Measurements from ENCODE around the gene BTBD3. TPM values are rescaled to one million over a fixed set of nuclear protein-coding genes. Genes with fewer than 3 reads are reported as not detected.
A peak's percentile ranks its signal among the peaks of the same experiment; 100 is the strongest.

The BTBD3 gene
- 1 to 10 TPM in 2 of 3 donors, under 1 TPM in 1; 0.78 to 1.9 (median 1.8) TPM for polyA plus RNA-seq

- Mint-ChIP-seq H3K9me3 (no peaks in the 10 kb centered on the region), H3K4me1 (peaks cover 7 to 21% of the 10 kb centered on the region in 2 donors), H3K27ac (peak within 1 kb of the TSS in 1 of 6 donors; percentile 23), H3K36me3 (no peaks in the 10 kb centered on the region), H3K4me3 (peak within 1 kb of the TSS in 4 of 5 donors; percentile 19 to 67 (median 60)), H3K27me3 (ENCODE audit: low read depth in 3 of 3) (peaks cover 0 to 4% (median 3%) of the 10 kb centered on the region in 3 donors)
- no peak for DNase-seq
Measured at GRCh38 chr20:11917663-11918062, at the start of gene BTBD3. Gene BTBD3 (plus strand): TSS chr20:11917893. CDS start chr20:11918276, 383 bp downstream.

GRCh38 chr20:11869641-11870040, 48.1 kb upstream of the BTBD3 start:
- Mint-ChIP-seq H3K4me3 (no peak overlapping the region), H3K36me3 (no peaks in the 10 kb centered on the region), H3K27ac (no peak overlapping the region), H3K27me3 (ENCODE audit: low read depth in 3 of 3) (peaks cover 0 to 6% (median 2%) of the 10 kb centered on the region in 3 donors), H3K4me1 (no peaks in the 10 kb centered on the region), H3K9me3 (peaks cover 0 to 7% (median 4%) of the 10 kb centered on the region in 6 donors)
- no peak for DNase-seq

GRCh38 chr20:11870411-11870810, 47.3 kb upstream of the BTBD3 start:
- DNase-seq = no peak
- peaks cover 0 to 6% (median 3%) of the 10 kb centered on the region in 6 donors for H3K9me3 Mint-ChIP-seq
- H3K4me1 Mint-ChIP-seq = no peaks in the 10 kb centered on the region
- H3K36me3 Mint-ChIP-seq = no peaks in the 10 kb centered on the region
- no peak overlapping the region for H3K4me3 Mint-ChIP-seq
- H3K27ac Mint-ChIP-seq = no peak overlapping the region
- H3K27me3 Mint-ChIP-seq (ENCODE audit: low read depth in 3 of 3) = peaks cover 0 to 5% (median 2%) of the 10 kb centered on the region in 3 donors

- Mint-ChIP-seq H3K9me3 (peaks cover 0 to 4% (median 1%) of the 10 kb centered on the region in 6 donors), H3K27ac (no peak overlapping the region), H3K36me3 (no peaks in the 10 kb centered on the region), H3K4me3 (no peak overlapping the region), H3K4me1 (no peaks in the 10 kb centered on the region), H3K27me3 (ENCODE audit: low read depth in 3 of 3) (peaks cover 0 to 5% (median 3%) of the 10 kb centered on the region in 3 donors)
- DNase-seq = no peak
Measured at GRCh38 chr20:11876555-11876954, 41.1 kb upstream of the BTBD3 start.

- H3K36me3 Mint-ChIP-seq = no peaks in the 10 kb centered on the region
- no peaks in the 10 kb centered on the region for H3K4me1 Mint-ChIP-seq
- H3K4me3 Mint-ChIP-seq = no peak overlapping the region
- peaks cover 0 to 4% (median 1%) of the 10 kb centered on the region in 6 donors for H3K9me3 Mint-ChIP-seq
- H3K27me3 Mint-ChIP-seq (ENCODE audit: low read depth in 3 of 3) = peaks cover 0 to 7% (median 2%) of the 10 kb centered on the region in 3 donors
- H3K27ac Mint-ChIP-seq = no peak overlapping the region
- no peak for DNase-seq
Measured at GRCh38 chr20:11880680-11881079, 37.0 kb upstream of the BTBD3 start.

GRCh38 chr20:11881449-11881848, 36.2 kb upstream of the BTBD3 start:
- Mint-ChIP-seq H3K4me3 (no peak overlapping the region), H3K27me3 (ENCODE audit: low read depth in 3 of 3) (peaks cover 0 to 7% (median 2%) of the 10 kb centered on the region in 3 donors), H3K9me3 (peaks cover 0 to 4% (median 1%) of the 10 kb centered on the region in 6 donors), H3K27ac (no peak overlapping the region), H3K36me3 (no peaks in the 10 kb centered on the region), H3K4me1 (no peaks in the 10 kb centered on the region)
- DNase-seq = no peak

GRCh38 chr20:11882651-11883050, 35.0 kb upstream of the BTBD3 start:
- no peak for DNase-seq
- Mint-ChIP-seq H3K27me3 (ENCODE audit: low read depth in 3 of 3) (peaks cover 0 to 7% (median 2%) of the 10 kb centered on the region in 3 donors), H3K4me3 (no peak overlapping the region), H3K9me3 (peaks cover 0 to 4% (median 0%) of the 10 kb centered on the region in 6 donors), H3K27ac (no peak overlapping the region), H3K4me1 (no peaks in the 10 kb centered on the region), H3K36me3 (no peaks in the 10 kb centered on the region)

- Mint-ChIP-seq H3K4me3 (peak overlapping the region in 2 of 5 donors; percentile 7 to 21), H3K27me3 (ENCODE audit: low read depth in 3 of 3) (peaks cover 0 to 9% (median 0%) of the 10 kb centered on the region in 3 donors), H3K4me1 (peaks cover 22 to 30% of the 10 kb centered on the region in 2 donors), H3K27ac (no peak overlapping the region), H3K36me3 (no peaks in the 10 kb centered on the region), H3K9me3 (peaks cover 0 to 3% (median 0%) of the 10 kb centered on the region in 6 donors)
- DNase-seq = no peak
Measured at GRCh38 chr20:11888648-11889047, 29.0 kb upstream of the BTBD3 start.

- H3K4me3 Mint-ChIP-seq = peak overlapping the region; percentile 80 to 88 (median 81)
- H3K4me1 Mint-ChIP-seq = peaks cover 22 to 30% of the 10 kb centered on the region in 2 donors
- H3K36me3 Mint-ChIP-seq = no peaks in the 10 kb centered on the region
- peaks cover 0 to 2% (median 0%) of the 10 kb centered on the region in 3 donors for H3K27me3 Mint-ChIP-seq (ENCODE audit: low read depth in 3 of 3)
- DNase-seq = peak; percentile 44 to 56 (median 56)
- H3K27ac Mint-ChIP-seq = peak overlapping the region in 1 of 6 donors; percentile 66
- H3K9me3 Mint-ChIP-seq = peaks cover 0 to 2% (median 0%) of the 10 kb centered on the region in 6 donors
Measured at GRCh38 chr20:11890331-11891076, 27.2 kb upstream of the BTBD3 start.

GRCh38 chr20:11891077-11891775, 26.5 kb upstream of the BTBD3 start:
- peak; percentile 5 to 21 (median 9) for DNase-seq
- Mint-ChIP-seq H3K4me3 (peak overlapping the region; percentile 79 to 88 (median 85)), H3K9me3 (peaks cover 0 to 2% (median 0%) of the 10 kb centered on the region in 6 donors), H3K27ac (peak overlapping the region in 4 of 6 donors; percentile 10 to 54 (median 36)), H3K27me3 (ENCODE audit: low read depth in 3 of 3) (peaks cover 0 to 2% (median 2%) of the 10 kb centered on the region in 3 donors), H3K36me3 (no peaks in the 10 kb centered on the region), H3K4me1 (peaks cover 22 to 30% of the 10 kb centered on the region in 2 donors)

GRCh38 chr20:11891776-11892545, 25.7 kb upstream of the BTBD3 start:
- no peaks in the 10 kb centered on the region for H3K36me3 Mint-ChIP-seq

GRCh38 chr20:11894062-11894461, 23.6 kb upstream of the BTBD3 start:
- Mint-ChIP-seq H3K9me3 (peaks cover 0 to 3% (median 0%) of the 10 kb centered on the region in 6 donors), H3K36me3 (no peaks in the 10 kb centered on the region), H3K27ac (no peak overlapping the region), H3K4me1 (peaks cover 22 to 30% of the 10 kb centered on the region in 2 donors), H3K4me3 (no peak overlapping the region), H3K27me3 (ENCODE audit: low read depth in 3 of 3) (peaks cover 0 to 2% (median 2%) of the 10 kb centered on the region in 3 donors)
- DNase-seq = no peak

More at GRCh38 chr20:11891776-11892545, 25.7 kb upstream of the BTBD3 start:
- peak; percentile 14 to 28 (median 22) for DNase-seq
- peaks cover 0 to 2% (median 2%) of the 10 kb centered on the region in 3 donors for H3K27me3 Mint-ChIP-seq (ENCODE audit: low read depth in 3 of 3)
- peaks cover 0 to 2% (median 0%) of the 10 kb centered on the region in 6 donors for H3K9me3 Mint-ChIP-seq
- H3K27ac Mint-ChIP-seq = peak overlapping the region in 5 of 6 donors; percentile 34 to 54 (median 37)
- H3K4me1 Mint-ChIP-seq = peaks cover 22 to 30% of the 10 kb centered on the region in 2 donors
- H3K4me3 Mint-ChIP-seq = peak overlapping the region; percentile 79 to 88 (median 85)

GRCh38 chr20:11895861-11896387, 21.8 kb upstream of the BTBD3 start:
- Mint-ChIP-seq H3K27ac (no peak overlapping the region), H3K4me3 (no peak overlapping the region)
- no peak for DNase-seq

More at GRCh38 chr20:11895861-11896387, 21.8 kb upstream of the BTBD3 start:
- H3K9me3 Mint-ChIP-seq = peaks cover 0 to 4% (median 0%) of the 10 kb centered on the region in 6 donors
- H3K4me1 Mint-ChIP-seq = peaks cover 15 to 19% of the 10 kb centered on the region in 2 donors
- H3K27me3 Mint-ChIP-seq (ENCODE audit: low read depth in 3 of 3) = peaks cover 0 to 2% (median 2%) of the 10 kb centered on the region in 3 donors
- no peaks in the 10 kb centered on the region for H3K36me3 Mint-ChIP-seq

Measured in immature natural killer cell (primary cell).